HFFc6 (cell line): Measurements from ENCODE around the gene SNTG2. TPM values are rescaled to one million over a fixed set of nuclear protein-coding genes. Genes with fewer than 3 reads are reported as not detected.

Experiments
- DNase-seq: peaks from one replicate; pipeline ENCODE4 v3.0.0-alpha.2; 2018
- H3K27ac Mint-ChIP-seq: 2 replicates; pipeline ENCODE4 v1.8.0; 2020; ENCODE audit warnings: mild to moderate bottlenecking, mixed read lengths
- H3K27me3 Mint-ChIP-seq: 2 replicates; pipeline ENCODE4 v1.8.0; 2021; ENCODE audit warnings: mild to moderate bottlenecking, moderate library complexity, mixed read lengths; ENCODE audit not compliant: insufficient read depth
- H3K36me3 Mint-ChIP-seq: 2 replicates; pipeline ENCODE4 v1.8.0; 2021; ENCODE audit warnings: low read depth, mixed read lengths
- H3K4me1 Mint-ChIP-seq: 2 replicates; pipeline ENCODE4 v1.8.0; 2020; ENCODE audit warnings: low read depth, mixed read lengths
- H3K4me3 Mint-ChIP-seq: 2 replicates; pipeline ENCODE4 v1.8.0; 2020; ENCODE audit warnings: mild to moderate bottlenecking, moderate library complexity, mixed read lengths
- H3K9me3 Mint-ChIP-seq: 2 replicates; pipeline ENCODE4 v1.8.0; 2020; ENCODE audit warnings: mild to moderate bottlenecking, mixed read lengths
- total RNA-seq, 6 experiments: library from RNA; stranded (reverse); fragmentation: NEBNext Ultra II Directional; extraction: Animal tissue kit (Norgen Biotek cat#: 25700); gene quantifications; 2 replicates in 1 of 6; 3 replicates in 5 of 6; pipeline ENCODE4 v1.2.3, GENCODE V29; 2021
- TF ChIP-seq, protein P1 (sequence below): fragments of 200-600 bp; sonication (generic); IDR thresholded peaks from 2 replicates; pipeline ENCODE4 v1.5.0; 2021; ENCODE audit warnings: antibody characterized with exemption, mild to moderate bottlenecking

Gene SNTG2
- total RNA-seq, 6 experiments from 2014 or later = not detected

DNA sequence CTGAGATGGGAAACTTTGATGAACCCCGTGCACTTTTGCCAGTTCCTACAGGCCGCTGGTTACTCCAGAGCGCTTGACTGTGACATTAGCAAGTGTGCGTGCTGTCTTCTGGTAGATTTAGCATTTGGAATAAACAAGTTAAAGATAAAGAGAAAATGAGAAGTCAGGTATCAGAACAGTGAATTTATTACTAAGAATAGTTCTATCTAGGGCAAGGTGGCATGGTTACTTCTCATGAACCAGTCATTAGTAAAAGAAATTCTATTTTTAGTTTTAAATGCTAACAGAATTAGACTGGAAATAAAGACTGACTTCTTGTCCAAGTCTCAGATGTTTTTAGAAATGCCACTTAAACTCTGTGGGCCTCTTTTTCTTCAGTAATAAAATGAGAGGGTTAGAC lies 258.6 kb downstream of the SNTG2 start:
- TF ChIP-seq, protein P1, sequence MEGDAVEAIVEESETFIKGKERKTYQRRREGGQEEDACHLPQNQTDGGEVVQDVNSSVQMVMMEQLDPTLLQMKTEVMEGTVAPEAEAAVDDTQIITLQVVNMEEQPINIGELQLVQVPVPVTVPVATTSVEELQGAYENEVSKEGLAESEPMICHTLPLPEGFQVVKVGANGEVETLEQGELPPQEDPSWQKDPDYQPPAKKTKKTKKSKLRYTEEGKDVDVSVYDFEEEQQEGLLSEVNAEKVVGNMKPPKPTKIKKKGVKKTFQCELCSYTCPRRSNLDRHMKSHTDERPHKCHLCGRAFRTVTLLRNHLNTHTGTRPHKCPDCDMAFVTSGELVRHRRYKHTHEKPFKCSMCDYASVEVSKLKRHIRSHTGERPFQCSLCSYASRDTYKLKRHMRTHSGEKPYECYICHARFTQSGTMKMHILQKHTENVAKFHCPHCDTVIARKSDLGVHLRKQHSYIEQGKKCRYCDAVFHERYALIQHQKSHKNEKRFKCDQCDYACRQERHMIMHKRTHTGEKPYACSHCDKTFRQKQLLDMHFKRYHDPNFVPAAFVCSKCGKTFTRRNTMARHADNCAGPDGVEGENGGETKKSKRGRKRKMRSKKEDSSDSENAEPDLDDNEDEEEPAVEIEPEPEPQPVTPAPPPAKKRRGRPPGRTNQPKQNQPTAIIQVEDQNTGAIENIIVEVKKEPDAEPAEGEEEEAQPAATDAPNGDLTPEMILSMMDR = no peak
- no peak overlapping the region for H3K4me3 Mint-ChIP-seq
- peaks cover 3% of the 10 kb centered on the region; the same call in 1 of the 2 replicates for H3K27me3 Mint-ChIP-seq
- H3K36me3 Mint-ChIP-seq = no peaks in the 10 kb centered on the region
- H3K27ac Mint-ChIP-seq = no peak overlapping the region
- no peaks in the 10 kb centered on the region for H3K4me1 Mint-ChIP-seq
- no peak for DNase-seq
- peaks cover 21% of the 10 kb centered on the region for H3K9me3 Mint-ChIP-seq

- TF ChIP-seq, protein P1 = no peak
- Mint-ChIP-seq H3K27ac (no peak overlapping the region), H3K27me3 (peaks cover 3% of the 10 kb centered on the region; the same call in 1 of the 2 replicates), H3K36me3 (no peaks in the 10 kb centered on the region), H3K4me3 (no peak overlapping the region), H3K4me1 (no peaks in the 10 kb centered on the region), H3K9me3 (peaks cover 25% of the 10 kb centered on the region)
- DNase-seq = no peak
These were observed 259.1 kb downstream of the SNTG2 start for GRCh38 chr2:1209761-1210160.

GRCh38 chr2:1210352-1210751 lies 259.7 kb downstream of the SNTG2 start:
- no peak overlapping the region for H3K27ac Mint-ChIP-seq
- no peak overlapping the region for H3K4me3 Mint-ChIP-seq
- peaks cover 29% of the 10 kb centered on the region for H3K9me3 Mint-ChIP-seq
- H3K27me3 Mint-ChIP-seq = peaks cover 3% of the 10 kb centered on the region; the same call in 1 of the 2 replicates
- no peak for DNase-seq
- no peaks in the 10 kb centered on the region for H3K36me3 Mint-ChIP-seq
- TF ChIP-seq, protein P1 = no peak
- H3K4me1 Mint-ChIP-seq = no peaks in the 10 kb centered on the region

DNA sequence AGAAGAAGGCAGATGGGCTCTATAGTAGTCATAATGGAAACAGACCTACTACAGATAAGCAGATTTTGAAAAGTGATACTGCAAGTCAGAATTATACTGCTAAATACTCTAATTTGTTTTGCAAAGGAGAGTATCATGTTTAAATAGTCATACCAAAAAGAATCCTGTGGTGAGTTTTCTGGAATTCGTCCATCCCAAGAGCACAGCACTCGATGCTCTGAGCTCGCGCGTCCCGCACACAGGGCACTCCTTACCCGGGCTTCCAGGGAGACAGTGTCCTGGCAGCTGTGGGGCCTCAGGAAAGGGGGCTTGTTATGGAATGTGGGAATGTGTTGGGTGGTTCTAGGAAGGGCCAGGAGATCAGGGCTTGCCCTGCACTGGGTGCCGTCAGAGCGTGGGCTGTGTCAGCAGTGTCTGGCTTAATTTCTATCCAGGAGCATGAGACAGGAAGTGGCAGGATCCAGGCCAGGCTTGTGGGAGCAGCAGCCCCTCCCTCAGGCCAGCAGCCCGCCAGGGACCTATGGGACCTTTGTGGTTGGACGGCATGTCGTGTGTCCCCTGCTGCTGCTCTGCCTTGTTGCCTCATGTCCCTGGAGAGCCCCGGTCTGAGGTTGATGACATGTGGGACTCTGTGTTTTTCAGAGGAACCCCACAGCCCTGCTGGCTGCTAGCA lies 269.4 kb downstream of the SNTG2 start:
- no peak for DNase-seq
- H3K27ac Mint-ChIP-seq = no peak overlapping the region; the same call in 1 of the 2 replicates

GRCh38 chr2:1222056-1222455 lies 271.4 kb downstream of the SNTG2 start:
- DNase-seq = no peak
- Mint-ChIP-seq H3K36me3 (peaks cover 10% of the 10 kb centered on the region), H3K9me3 (peaks cover 36% of the 10 kb centered on the region), H3K27ac (no peak overlapping the region), H3K27me3 (peaks cover 4% of the 10 kb centered on the region), H3K4me1 (peaks cover 7% of the 10 kb centered on the region; the same call in 1 of the 2 replicates), H3K4me3 (0 out of 2 replicates have a peak overlapping the region, but pooled peaks have one; percentile 25)
- TF ChIP-seq, protein P1 = no peak

More for the DNA sequence above, 269.4 kb downstream of the SNTG2 start:
- TF ChIP-seq, protein P1 = no peak
- H3K4me3 Mint-ChIP-seq = peak overlapping the region; percentile 66; the same call in 1 of the 2 replicates
- peaks cover 44% of the 10 kb centered on the region for H3K9me3 Mint-ChIP-seq
- peaks cover 4% of the 10 kb centered on the region for H3K27me3 Mint-ChIP-seq
- H3K4me1 Mint-ChIP-seq = peaks cover 6% of the 10 kb centered on the region; the same call in 1 of the 2 replicates
- H3K36me3 Mint-ChIP-seq = peaks cover 10% of the 10 kb centered on the region
